HCT116 (cell line): ENCODE measurements around the gene BRSK2.

Source experiments
- CTCF ChIP-seq, 3 experiments: fragments of 200-600 bp in 1 of 3; sonication (generic) in 1 of 3; IDR thresholded peaks in 2 of 3; conservative IDR thresholded peaks in 1 of 3; 2 replicates each; pipeline ENCODE4 v1.5.1; 2012 to 2017; ENCODE audit warnings: low read depth in 2 of 3, low read length in 2 of 3, antibody characterized with exemption in 1 of 3, borderline replicate concordance in 1 of 3, control low read depth in 1 of 3, mild to moderate bottlenecking in 1 of 3, mixed read lengths in 1 of 3, mixed run types in 1 of 3, moderate library complexity in 1 of 3; ENCODE audit not compliant: insufficient read depth in 1 of 3
- ELF1 ChIP-seq: IDR thresholded peaks from 2 replicates; pipeline ENCODE4 v1.6.1; 2012; ENCODE audit warnings: low read depth, borderline replicate concordance
- EZH2phosphoT487 ChIP-seq: fragments of 200-600 bp; IDR thresholded peaks from 2 replicates; pipeline ENCODE4 v1.6.1; 2018; ENCODE audit warnings: antibody characterized with exemption, borderline replicate concordance
- MAX ChIP-seq: IDR thresholded peaks from 2 replicates; pipeline ENCODE4 v1.6.1; 2012
- POLR2A ChIP-seq: IDR thresholded peaks from 2 replicates; pipeline ENCODE4 v1.7.0; 2011; ENCODE audit warnings: borderline replicate concordance; ENCODE audit not compliant: insufficient read depth, insufficient read length; ENCODE audit errors: extremely low read depth
- POLR2AphosphoS5 ChIP-seq: IDR thresholded peaks from 2 replicates; pipeline ENCODE4 v1.6.1; 2011; ENCODE audit warnings: mild to moderate bottlenecking, low read depth, low read length, moderate library complexity
- SIN3A ChIP-seq: IDR thresholded peaks from 2 replicates; pipeline ENCODE4 v1.6.1; 2012; ENCODE audit warnings: low read depth
- SRF ChIP-seq: IDR thresholded peaks from 2 replicates; pipeline ENCODE4 v1.6.1; 2012; ENCODE audit warnings: low read depth
- TCF7L2 ChIP-seq: IDR thresholded peaks from 2 replicates; pipeline ENCODE4 v1.7.0; 2011; ENCODE audit warnings: borderline replicate concordance, inconsistent platforms; ENCODE audit not compliant: insufficient read depth, insufficient read length; ENCODE audit errors: extremely low read depth
- ZBTB33 ChIP-seq: IDR thresholded peaks from 2 replicates; pipeline ENCODE4 v1.6.1; 2011; ENCODE audit warnings: mild to moderate bottlenecking, low read length, moderate library complexity; ENCODE audit not compliant: insufficient replicate concordance; ENCODE audit errors: extremely low read depth
- ZFX ChIP-seq: fragments of 450-650 bp; IDR thresholded peaks from 2 replicates; pipeline ENCODE4 v1.6.1; 2017
- ZNF274 ChIP-seq: fragments of 200-500 bp; sonication (Bioruptor generic); IDR thresholded peaks from 2 replicates; pipeline ENCODE4 v1.6.1; 2014; ENCODE audit warnings: mild to moderate bottlenecking, low read depth, low read length, inconsistent platforms

GRCh38 chr11:1394936-1395772 lies 5.4 kb downstream of the BRSK2 start:
- TF ChIP-seq POLR2A = no peak
- TF ChIP-seq CTCF (IDR thresholded peaks at IDR 0.05 in 2 of 3, conservative IDR thresholded peaks at IDR 0.05 in 1 of 3; ENCODE audit: borderline replicate concordance in 1 of 3, insufficient read depth in 1 of 3, low read depth in 2 of 3, low read length in 2 of 3) = no peak
- TF ChIP-seq ZBTB33 = no peak
- TF ChIP-seq SIN3A = no peak
- TF ChIP-seq ZFX = no peak
- no peak for TF ChIP-seq SRF
- TF ChIP-seq ELF1 = no peak
- TF ChIP-seq EZH2phosphoT487 = no peak
- TF ChIP-seq TCF7L2 = no peak
- no peak for TF ChIP-seq ZNF274
- no peak for TF ChIP-seq POLR2AphosphoS5
- TF ChIP-seq MAX = no peak
